ENCODE results near the gene DGKH.

DGKH gene

GRCh38 chr13:42229287-42229686 lies 180.8 kb downstream of the DGKH start:
- no peak for TF ChIP-seq CTCF (IDR thresholded peaks at IDR 0.05; ENCODE audit: control extremely low read depth, extremely low read depth, low read depth, missing control alignments)
- CTCF ChIA-PET = no interaction called here
- no peak for DNase-seq (ENCODE audit: extremely low spot score)
- POLR2A ChIA-PET = no interaction called here

- TF ChIP-seq CTCF (IDR thresholded peaks at IDR 0.05; ENCODE audit: control extremely low read depth, extremely low read depth, low read depth, missing control alignments) = no peak
- CTCF ChIA-PET = interaction anchor here (1.3 to 1.6 kb wide), 2 partner anchors 9 to 12 kb away, joined by 4 to 7 read pairs; no protein-coding TSS in a partner anchor
- POLR2A ChIA-PET = no interaction called here
- DNase-seq (ENCODE audit: extremely low spot score) = no peak
Measured at GRCh38 chr13:42232671-42233070, 184.2 kb downstream of the DGKH start.

GRCh38 chr13:42233726-42234125 lies 185.3 kb downstream of the DGKH start:
- POLR2A ChIA-PET = interaction anchor here (0.5 kb wide), 1 partner anchor 627 kb away, joined by 3 read pairs; no protein-coding TSS in a partner anchor
- no peak for DNase-seq (ENCODE audit: extremely low spot score)
- TF ChIP-seq CTCF (IDR thresholded peaks at IDR 0.05; ENCODE audit: control extremely low read depth, extremely low read depth, low read depth, missing control alignments) = no peak
- CTCF ChIA-PET = interaction anchor here (1.0 to 1.6 kb wide), 4 partner anchors 10 to 26 kb away, joined by 3 to 7 read pairs (median 4); no protein-coding TSS in a partner anchor

GRCh38 chr13:42239161-42239560 lies 190.7 kb downstream of the DGKH start:
- no peak for DNase-seq (ENCODE audit: extremely low spot score)
- TF ChIP-seq CTCF (IDR thresholded peaks at IDR 0.05; ENCODE audit: control extremely low read depth, extremely low read depth, low read depth, missing control alignments) = no peak
- POLR2A ChIA-PET = no interaction called here
- CTCF ChIA-PET = no interaction called here

- ChIA-PET CTCF (interaction anchor here (0.8 to 1.4 kb wide), 2 partner anchors 14 to 17 kb away, joined by 3 to 4 read pairs; no protein-coding TSS in a partner anchor), POLR2A (no interaction called here)
- no peak for TF ChIP-seq CTCF (IDR thresholded peaks at IDR 0.05; ENCODE audit: control extremely low read depth, extremely low read depth, low read depth, missing control alignments)
Measured at GRCh38 chr13:42239644-42240043, 191.2 kb downstream of the DGKH start.

GRCh38 chr13:42246541-42246940 lies 198.1 kb downstream of the DGKH start:
- TF ChIP-seq CTCF (IDR thresholded peaks at IDR 0.05; ENCODE audit: control extremely low read depth, extremely low read depth, low read depth, missing control alignments) = no peak
- POLR2A ChIA-PET = no interaction called here
- CTCF ChIA-PET = interaction anchor here (1.1 kb wide), 1 partner anchor 20 kb away, joined by 3 read pairs; no protein-coding TSS in a partner anchor

More at GRCh38 chr13:42239644-42240043, 191.2 kb downstream of the DGKH start:
- DNase-seq (ENCODE audit: extremely low spot score) = no peak

More at GRCh38 chr13:42246541-42246940, 198.1 kb downstream of the DGKH start:
- DNase-seq (ENCODE audit: extremely low spot score) = no peak
